ENCODE data around the gene CCDC187.
"Not testable (repeated sequence)": the region's sequence is repeated elsewhere in the genome, so short reads cannot be mapped to it uniquely, and the experiment has no call there.

The CCDC187 gene

DNA sequence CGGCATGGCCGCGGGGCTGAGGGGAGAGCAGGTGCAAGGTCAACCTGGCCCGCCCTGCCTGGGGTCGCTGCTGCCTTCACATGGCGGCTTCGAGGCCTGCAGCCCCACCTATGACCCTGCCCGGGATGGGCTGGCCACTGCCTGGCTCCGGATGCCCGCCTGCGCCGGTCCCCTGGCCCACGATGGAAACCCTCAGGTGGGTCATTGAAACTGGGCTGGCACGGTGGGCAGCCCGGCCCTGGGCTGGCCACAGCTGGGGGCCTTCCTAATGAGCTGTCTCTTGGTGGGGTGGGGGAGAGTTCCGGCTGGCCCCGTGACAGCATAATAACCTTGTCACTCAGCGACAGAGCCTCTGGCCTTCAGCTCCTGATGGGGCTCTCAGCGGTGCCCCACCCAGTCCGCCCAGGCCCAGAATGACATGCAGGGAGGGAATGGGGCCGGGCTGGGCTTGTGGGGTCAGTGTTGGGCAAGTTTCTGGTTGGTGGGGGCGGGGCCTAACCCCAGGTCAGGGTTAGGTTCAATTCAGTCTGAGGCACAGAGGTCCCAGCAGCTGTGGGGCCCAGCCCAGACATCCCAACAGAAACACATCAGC is at the start of gene CCDC187:
Gene CCDC187, minus strand, starts transcription at position 270 of the 592 bp plus-strand sequence. Its CDS starts 264 bp downstream, at position 6.
- DNase-seq (ENCODE audit: low read depth in 1 of 2, low spot score in 1 of 2): no peak

DNA sequence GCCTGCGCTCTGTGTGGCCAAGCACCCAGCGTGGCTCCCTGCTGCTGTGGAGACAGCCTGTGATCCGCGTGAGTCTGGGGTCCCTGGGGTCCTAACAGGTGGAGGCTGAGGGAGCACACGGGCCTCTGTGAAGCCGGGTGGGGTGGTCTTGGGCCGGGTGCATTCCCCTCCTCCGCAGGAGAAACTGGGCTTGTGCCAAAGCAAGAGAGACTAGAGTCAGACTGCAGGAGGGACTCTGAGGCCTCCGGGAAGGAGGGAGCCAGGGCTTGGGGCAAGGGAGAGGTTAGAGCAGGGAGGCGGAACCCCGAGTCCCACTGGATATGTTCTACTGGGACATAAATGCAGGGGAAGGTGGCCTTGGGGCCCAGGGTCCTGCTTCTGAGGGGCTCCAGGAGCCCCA is 49.2 kb upstream of the CCDC187 start:
- DNase-seq (ENCODE audit: low read depth in 1 of 2, low spot score in 1 of 2): no peak

DNA sequence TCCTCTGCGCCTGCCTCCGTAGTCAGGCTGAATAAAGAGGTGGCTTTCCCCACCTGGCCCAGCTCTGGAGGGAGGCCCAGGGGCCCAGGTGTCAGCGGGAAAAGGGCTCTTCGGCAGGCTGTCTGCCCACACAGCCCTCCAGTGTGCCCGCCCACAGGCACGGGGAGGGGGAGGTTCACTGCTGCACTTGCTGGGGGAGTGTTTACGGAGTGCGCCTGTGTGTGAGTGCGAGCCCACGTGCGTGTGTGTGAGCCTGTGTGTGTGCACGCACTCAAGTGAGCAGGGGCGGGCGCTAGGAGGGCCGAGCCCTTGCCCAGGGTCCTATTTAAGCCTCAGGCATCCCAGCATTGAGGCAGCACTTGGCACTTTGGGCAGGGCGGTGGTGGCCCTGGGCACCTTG is 48.8 kb upstream of the CCDC187 start:
- no peak for DNase-seq (ENCODE audit: low read depth in 1 of 2, low spot score in 1 of 2)

- not testable (repeated sequence) for DNase-seq (ENCODE audit: low read depth in 1 of 2, low spot score in 1 of 2)
These were observed 48.0 kb upstream of the CCDC187 start for GRCh38 chr9:136351868-136352267.

GRCh38 chr9:136351252-136351800 is 47.4 kb upstream of the CCDC187 start:
- no peak for DNase-seq (ENCODE audit: low read depth in 1 of 2, low spot score in 1 of 2)

DNA sequence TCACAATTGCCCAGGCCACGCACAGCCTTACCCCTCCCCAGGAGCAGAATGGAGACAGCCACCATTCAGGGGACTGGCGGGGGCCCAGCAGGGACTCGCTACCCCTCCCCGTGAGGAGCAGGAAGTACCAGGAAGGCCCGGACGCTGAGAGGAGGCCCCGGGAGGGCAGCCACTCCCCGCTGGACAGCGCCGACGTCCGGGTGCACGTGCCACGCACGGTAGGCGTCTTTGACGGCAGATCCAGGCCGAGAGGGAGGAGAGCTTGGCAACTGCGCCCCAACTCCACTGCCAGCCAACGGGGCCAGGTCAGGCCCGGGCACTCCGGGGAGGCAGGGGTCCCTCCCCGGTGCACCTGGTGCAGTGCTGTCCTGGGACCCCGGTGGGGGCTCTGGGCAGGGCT is 45.7 kb upstream of the CCDC187 start:
- DNase-seq (ENCODE audit: low read depth in 1 of 2, low spot score in 1 of 2): no peak

DNA sequence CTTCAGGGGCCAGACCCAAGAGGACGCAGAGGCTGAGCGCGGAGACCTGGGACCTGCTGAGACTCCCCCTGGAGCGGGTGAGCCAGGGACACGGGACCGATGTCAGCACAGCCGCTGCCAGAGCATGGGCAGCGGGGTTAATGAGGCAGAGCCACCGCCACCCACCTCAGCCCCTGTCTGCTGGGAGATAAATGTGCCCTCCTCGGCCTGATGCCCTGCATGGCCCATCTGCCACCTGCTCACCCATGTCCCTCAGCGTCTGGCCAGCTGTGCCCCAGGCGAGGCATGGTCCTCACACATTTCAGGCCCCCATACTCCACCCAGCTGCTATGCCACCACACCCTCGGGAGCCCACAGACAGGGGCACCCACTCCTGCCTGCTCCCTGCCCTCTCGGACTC is 44.8 kb upstream of the CCDC187 start:
- no peak for DNase-seq (ENCODE audit: low read depth in 1 of 2, low spot score in 1 of 2)

GRCh38 chr9:136347472-136348256 is 43.8 kb upstream of the CCDC187 start:
- DNase-seq (ENCODE audit: low read depth in 1 of 2, low spot score in 1 of 2): no peak

GRCh38 chr9:136346927-136347465 is 43.1 kb upstream of the CCDC187 start:
- DNase-seq (ENCODE audit: low read depth in 1 of 2, low spot score in 1 of 2): no peak

DNA sequence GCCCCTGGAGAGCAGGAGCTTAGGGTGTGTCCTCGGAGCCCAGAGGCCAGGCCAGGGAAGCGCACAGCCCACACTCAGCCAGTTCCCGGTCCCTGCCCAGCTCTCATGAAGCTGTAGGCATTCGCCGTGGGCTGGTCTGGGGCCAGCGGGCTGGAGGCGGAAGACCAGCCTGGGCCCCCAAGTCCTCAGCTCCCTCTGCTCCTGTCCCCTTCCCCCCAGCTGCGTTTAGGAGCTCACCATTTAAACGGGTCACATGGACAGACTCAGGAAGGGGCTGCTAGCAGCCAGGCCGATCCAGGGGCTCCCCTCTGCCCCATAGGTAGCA is 42.2 kb upstream of the CCDC187 start:
- no peak for DNase-seq (ENCODE audit: low read depth in 1 of 2, low spot score in 1 of 2)

GRCh38 chr9:136345281-136346156 is 41.6 kb upstream of the CCDC187 start:
- no peak for DNase-seq (ENCODE audit: low read depth in 1 of 2, low spot score in 1 of 2)

- no peak for DNase-seq (ENCODE audit: low read depth in 1 of 2, low spot score in 1 of 2)
These were observed 40.8 kb upstream of the CCDC187 start for GRCh38 chr9:136344544-136345280.

- DNase-seq (ENCODE audit: low read depth in 1 of 2, low spot score in 1 of 2): no peak
These were observed 40.0 kb upstream of the CCDC187 start for GRCh38 chr9:136343884-136344269.

DNA sequence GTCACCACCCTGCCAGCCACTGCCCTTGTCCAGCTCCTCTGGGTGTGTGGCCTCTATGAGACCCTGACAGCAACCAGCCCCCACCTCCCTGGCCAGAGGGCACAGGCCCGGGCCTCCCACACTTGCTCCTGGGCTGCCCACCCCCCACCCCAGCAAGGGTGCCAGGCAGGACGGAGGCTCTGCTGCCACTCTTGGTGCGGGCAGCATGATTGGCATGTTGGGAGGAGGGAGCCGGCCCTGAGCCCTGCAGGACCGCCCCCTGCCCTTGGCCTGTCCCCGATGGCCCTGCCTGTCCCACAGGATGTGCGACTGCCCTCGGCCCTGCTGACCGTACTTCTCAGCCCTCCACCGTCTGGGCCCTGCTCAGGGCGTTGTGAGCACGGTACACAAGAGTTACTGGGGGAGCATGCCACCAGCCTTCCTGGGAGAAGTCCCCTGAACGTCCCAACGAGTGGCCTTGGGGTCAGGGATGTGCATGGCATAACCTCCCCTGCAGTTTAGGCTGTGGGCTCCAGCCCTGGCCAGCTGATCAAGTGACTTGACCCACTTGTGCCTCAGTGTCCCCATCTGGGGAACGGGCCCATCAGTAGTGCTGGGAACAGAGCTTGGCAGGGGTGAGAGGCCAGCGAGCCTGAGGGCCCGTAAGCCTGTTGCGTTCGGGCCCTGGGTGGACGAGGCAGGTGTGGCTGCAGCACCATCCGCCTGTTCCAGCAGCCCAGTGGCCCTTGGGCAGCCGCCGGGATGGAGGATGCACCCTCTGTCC is 39.4 kb upstream of the CCDC187 start:
- no peak for DNase-seq (ENCODE audit: low read depth in 1 of 2, low spot score in 1 of 2)

GRCh38 chr9:136342181-136343120 is 38.6 kb upstream of the CCDC187 start:
- DNase-seq (ENCODE audit: low read depth in 1 of 2, low spot score in 1 of 2): peak in 1 of 2 donors; percentile 35

DNA sequence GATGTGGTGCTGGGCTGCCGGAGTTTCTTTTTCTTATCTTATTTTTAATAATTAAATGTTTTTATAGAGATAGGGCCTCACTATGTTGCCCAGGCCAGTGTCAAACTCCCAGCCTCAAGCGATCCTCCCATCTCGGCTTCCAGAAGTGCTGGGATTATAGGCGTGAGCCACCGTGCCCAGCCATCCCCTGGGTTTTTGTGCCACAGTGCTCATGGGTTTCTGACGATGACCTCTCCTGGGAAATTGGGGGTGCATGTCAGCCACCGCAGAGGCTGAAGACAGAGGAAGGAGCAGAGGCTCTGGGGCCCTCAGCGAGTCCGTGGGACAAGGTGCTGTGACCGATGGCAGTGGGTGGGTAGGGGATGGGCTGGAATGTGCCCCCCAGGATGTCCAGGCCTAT is 37.9 kb upstream of the CCDC187 start:
- DNase-seq (ENCODE audit: low read depth in 1 of 2, low spot score in 1 of 2): no peak

DNA sequence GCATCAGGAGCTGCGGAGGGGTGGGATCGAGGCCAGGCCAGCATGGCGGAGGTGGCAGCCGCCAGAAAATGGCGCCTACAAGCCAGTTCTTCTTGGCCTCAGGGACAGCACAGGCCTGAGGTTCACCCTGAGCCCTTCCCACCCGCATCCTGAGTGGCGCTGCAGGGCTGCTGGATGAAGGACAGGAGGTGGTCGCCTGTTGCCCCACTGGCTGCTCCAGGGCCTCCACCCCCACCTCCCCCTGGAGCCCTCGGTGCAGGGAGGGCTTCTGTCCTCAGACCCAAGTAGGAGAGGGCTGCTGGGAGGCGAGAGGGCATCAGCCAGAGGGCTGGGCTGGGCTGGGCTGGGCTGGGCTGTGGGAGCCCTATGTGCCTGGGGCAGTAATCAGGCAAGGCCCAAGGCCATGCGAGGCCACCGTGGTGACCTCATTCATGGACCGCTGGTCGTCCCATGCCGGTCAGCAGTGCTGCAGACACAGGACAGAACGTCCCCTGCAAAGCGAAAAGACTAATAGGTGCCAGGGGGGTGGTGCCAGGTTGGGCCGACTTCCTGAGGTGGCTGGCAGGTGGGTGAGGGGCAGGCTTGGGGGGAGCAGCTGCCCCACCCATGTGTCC is 37.3 kb upstream of the CCDC187 start:
- DNase-seq (ENCODE audit: low read depth in 1 of 2, low spot score in 1 of 2): no peak

GRCh38 chr9:136340356-136341041 is 36.6 kb upstream of the CCDC187 start:
- DNase-seq (ENCODE audit: low read depth in 1 of 2, low spot score in 1 of 2): no peak
